Endometrial microvascular endothelial cells (primary cell): ENCODE results near the gene PXT1. TPM values are rescaled to one million over a fixed set of nuclear protein-coding genes. Genes with fewer than 3 reads are reported as not detected.
"Not testable (repeated sequence)": the region's sequence is repeated elsewhere in the genome, so short reads cannot be mapped to it uniquely, and the experiment has no call there.

Experiments
- in situ Hi-C: cut with HindIII; loops from 2 replicates; pipeline ENCODE4 v1.10.0; 2017; ENCODE audit warnings: low sequenced_read_pairs, low pct_unique_long_range_greater_than_20kb; ENCODE audit errors: inconsistent ontology term
- total RNA-seq: library from RNA; depleted of rRNA; stranded (reverse); fragments of >200 nt; gene quantifications from one replicate; pipeline ENCODE4 v1.2.3, GENCODE V29; 2015; ENCODE audit errors: inconsistent ontology term

PXT1 gene
- total RNA-seq, 1 donor from 2014 or later = not detected

DNA sequence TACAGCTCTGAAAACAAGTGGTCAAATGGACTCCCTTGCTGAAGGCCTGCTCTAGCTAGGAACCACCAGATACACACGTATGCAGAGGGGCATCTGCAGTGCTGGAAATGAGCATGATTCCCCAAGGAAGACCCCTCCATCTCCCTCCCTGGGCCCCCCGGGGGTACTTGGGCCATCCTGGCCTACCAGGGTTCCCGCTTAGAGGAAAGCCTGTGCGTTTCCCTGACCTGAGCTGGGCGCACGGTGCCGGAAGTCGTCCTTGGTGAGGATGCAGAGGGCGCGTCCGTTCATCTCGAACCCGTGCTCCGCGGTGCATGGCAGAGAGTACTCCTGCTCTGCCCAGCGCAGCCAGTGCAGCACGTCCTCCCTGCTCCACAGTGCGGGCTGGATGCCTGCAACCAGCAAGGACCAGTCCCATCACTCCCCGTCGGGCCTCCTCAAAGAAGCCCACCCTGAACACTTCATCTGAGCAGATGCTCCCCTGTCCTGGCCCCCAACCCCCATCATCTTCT lies 67.0 kb downstream of the PXT1 start:
- in situ Hi-C loops = no loop called here

DNA sequence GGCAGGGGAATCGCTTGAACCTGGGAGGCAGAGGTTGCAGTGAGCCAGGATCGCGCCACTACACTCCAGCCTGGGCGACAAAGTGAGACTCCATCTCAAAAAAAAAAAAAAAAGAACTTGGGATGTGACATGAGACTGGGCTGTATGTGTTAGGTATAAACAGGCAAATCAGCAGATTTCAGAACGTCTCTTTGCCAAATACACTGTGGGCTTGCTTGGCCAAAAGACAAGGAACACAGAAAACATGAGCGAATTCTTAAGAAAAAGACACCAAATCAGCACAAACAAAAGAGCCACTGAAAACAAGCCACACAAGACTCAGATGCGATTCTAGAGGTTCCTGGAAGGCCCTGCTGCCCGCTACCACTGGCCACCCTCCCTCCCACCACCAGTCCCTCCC lies 67.7 kb downstream of the PXT1 start:
- in situ Hi-C loops = no loop called here

- in situ Hi-C loops = no loop called here
Measured at GRCh38 chr6:36374194-36374593, 68.5 kb downstream of the PXT1 start.

DNA sequence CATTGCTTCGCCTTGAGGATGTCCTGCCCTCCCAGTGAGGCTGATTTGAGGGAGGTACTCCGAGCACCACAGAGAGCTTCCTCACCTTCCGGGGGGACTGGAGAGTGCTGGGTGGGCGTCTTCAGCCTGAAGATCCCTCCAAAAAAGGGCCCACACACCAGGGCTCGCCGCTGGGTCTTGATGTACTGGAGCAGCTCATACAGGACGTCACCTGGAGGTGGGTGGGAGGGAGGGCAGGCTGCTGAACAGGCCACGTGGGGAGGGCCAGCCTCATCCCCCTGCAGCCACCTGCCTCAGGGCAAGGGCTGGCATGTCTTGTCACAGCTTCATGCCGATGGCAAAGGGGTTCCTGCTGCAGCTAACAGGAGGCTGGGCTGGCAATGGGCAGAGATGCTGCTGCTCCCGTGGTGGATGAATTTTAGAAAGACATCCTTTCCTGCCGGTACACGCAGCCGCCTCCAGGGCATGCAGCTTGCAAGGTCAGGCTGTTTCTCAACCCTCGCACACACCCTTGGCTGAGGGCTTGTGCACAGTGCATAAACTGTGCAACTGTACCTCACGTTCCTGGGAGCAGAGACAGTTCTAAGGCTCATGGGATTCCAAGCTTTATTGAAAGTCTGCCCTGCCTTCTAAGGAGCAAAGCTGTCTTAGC lies 69.2 kb downstream of the PXT1 start:
- in situ Hi-C loops = no loop called here

- in situ Hi-C loops = no loop called here
Measured at GRCh38 chr6:36372088-36372487, 70.6 kb downstream of the PXT1 start.

DNA sequence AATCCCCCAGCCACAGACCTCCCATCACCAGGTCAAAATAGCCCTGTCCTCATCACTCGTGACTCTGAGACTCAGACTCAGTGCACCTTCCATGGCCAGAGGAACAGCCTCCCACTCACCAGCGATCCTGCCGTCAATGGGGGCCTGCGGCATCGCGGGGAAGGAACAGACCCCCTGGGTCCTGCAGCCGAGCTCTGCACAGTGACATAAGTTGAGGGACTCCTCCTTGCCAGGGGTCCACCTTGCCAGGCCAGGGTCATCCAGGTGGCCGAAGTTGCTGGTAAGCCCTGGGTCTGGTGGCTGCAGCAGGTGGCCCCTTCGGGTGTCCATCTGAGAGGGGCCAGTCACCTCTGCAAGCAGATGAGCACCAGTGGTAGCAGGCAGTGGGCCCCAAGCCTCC lies 71.4 kb downstream of the PXT1 start:
- in situ Hi-C loops = no loop called here

DNA sequence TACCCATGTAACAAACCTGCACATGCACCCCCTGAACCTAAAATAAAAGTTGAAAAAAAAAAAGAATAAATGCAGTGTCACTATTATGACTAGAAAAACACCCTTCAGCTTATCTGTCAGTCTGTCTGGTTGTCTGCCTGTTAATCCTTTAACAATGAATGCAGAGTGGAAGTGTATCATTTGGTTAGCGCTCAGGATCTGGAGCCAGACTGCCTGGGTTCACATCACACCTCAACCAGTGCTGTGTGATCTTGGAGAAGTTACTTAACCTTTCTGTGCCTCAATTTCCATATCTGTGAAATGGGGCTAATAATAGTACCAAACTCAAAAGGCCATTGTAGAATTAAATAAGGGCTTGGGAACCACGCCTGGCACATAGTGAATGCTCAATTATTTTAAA lies 72.0 kb downstream of the PXT1 start:
- in situ Hi-C loops = no loop called here

- in situ Hi-C loops = no loop called here
Measured at GRCh38 chr6:36368921-36369865, 73.5 kb downstream of the PXT1 start.

- in situ Hi-C loops = no loop called here
Measured at GRCh38 chr6:36368421-36368820, 74.2 kb downstream of the PXT1 start.

- in situ Hi-C loops = no loop called here
Measured at GRCh38 chr6:36367743-36368142, 74.9 kb downstream of the PXT1 start.

- in situ Hi-C loops = no loop called here
Measured at GRCh38 chr6:36364669-36365479, 77.8 kb downstream of the PXT1 start.

DNA sequence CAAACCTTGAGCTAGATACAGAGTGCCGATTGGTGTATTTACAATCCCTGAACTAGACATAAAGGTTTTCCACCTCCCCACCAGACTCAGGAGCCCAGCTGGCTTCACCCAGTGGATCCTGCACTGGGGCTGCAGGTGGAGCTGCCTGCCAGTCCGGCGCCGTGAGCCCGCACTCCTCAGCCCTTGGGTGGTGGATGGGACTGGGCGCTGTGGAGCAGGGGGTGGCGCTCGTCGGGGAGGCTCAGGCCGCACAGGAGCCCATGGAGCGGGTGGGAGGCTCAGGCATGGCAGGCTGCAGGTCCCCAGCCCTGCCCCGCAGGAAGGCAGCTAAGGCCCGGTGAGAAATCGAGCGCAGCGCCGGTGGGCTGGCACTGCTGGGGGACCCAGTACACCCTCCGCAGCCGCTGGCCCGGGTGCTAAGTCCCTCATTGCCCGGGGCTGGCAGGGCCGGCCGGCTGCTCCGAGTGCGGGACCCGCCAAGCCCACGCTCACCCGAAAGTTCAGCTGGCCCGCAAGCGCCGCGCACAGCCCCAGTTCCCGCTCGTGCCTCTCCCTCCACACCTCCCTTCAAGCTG lies 78.5 kb downstream of the PXT1 start:
- in situ Hi-C loops = not testable (repeated sequence)

DNA sequence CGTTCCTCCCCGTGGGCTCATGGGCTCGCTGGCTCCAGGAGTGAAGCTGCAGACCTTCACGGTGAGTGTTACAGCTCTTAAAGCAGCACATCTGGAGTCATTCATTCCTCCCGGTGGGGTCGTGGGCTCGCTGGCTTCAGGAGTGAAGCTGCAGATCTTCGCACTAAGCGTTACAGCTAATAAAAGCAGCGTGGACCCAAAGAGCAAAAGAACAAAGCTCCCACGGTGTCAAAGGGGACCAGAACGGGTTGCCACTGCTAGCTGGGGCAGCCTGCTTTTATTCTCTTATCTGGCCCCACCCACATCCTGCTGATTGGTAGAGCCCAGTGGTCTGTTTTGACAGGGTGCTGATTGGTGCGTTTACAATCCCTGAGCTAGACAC lies 79.3 kb downstream of the PXT1 start:
- in situ Hi-C loops = not testable (repeated sequence)

DNA sequence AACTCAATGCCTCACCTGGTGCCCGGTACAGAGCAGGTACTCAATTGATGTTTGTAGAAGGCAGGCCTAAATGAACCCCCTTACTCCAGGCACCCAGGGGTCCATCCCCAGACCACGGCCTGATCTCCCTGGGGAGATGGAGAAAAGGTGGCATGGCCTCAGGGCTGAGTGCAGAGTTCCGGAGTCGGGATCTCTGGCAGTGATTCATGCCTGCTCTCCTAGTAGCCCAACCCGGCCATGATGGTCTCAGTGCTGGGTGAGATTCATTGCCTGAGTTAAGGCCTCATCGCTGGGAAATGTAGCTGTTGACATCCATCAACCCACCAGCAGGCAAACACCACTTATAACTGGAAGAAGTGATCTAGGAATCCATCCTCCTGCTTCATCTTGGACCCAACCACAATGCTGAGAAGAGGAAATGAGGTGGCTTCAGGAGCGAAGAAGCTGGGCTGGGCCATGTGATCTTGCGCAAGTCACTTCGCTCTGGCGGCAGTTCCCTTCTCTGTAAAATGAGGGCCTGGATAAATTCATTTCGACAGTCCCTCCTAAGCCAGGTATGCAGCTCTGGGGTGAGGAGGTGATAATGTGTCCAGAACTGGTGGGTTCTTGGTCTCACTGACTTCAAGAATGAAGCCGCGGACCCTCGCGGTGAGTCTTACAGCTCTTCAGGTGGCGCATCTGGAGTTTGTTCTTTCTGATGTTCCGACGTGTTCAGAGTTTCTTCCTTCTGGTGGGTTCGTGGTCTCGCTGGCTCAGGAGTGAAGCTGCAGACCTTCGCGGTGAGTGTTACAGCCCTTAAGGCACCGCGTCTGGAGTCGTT lies 79.9 kb downstream of the PXT1 start:
- in situ Hi-C loops = no loop called here

- in situ Hi-C loops = no loop called here
Measured at GRCh38 chr6:36361071-36361470, 81.6 kb downstream of the PXT1 start.

- in situ Hi-C loops = no loop called here
Measured at GRCh38 chr6:36360241-36361054, 82.2 kb downstream of the PXT1 start.

DNA sequence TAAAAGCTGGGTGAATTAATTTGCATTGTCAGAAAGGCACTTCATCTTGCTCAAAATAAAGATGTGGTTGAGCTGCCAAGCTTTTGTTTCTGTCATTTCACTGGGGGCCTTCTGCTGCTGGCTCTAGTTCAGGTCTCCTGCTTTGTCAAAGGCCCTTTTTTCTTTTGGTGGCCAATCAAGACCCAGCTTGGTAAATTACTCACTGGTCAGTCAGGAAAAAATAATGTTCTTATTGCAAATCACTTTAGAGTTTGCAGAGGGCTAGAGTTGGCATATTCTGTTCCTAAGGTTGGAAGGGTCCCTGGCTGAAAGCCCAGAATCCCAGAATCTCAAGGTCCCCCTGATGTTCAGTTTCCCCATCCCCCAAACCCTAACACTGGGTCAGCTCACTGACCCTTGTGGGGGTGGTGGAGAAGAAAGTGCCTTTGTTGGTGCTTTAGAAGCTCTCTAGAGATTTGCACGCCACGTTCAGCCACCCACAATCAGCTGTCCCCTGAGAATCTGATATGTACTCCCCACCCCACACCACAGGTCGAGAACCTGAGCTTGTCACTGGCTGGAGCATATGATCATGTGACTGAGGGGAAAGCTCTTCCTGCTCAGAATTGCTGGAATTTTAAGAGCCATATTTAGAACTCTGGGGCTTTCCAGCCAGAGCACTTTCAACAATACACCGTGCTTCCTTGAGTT lies 84.3 kb downstream of the PXT1 start:
- in situ Hi-C loops = no loop called here
